Erythroblast (primary cell): Measurements from ENCODE around the gene DSCAML1.

Experiments used
- GATA1 ChIP-seq: IDR thresholded peaks from 2 replicates; pipeline ENCODE4 v1.6.1; 2011; ENCODE audit warnings: low read depth, mild to moderate bottlenecking, control low read depth, low read length, moderate library complexity
- POLR2A ChIP-seq: IDR thresholded peaks from 2 replicates; pipeline ENCODE4 v1.6.1; 2011; ENCODE audit warnings: mild to moderate bottlenecking, low read length

DNA sequence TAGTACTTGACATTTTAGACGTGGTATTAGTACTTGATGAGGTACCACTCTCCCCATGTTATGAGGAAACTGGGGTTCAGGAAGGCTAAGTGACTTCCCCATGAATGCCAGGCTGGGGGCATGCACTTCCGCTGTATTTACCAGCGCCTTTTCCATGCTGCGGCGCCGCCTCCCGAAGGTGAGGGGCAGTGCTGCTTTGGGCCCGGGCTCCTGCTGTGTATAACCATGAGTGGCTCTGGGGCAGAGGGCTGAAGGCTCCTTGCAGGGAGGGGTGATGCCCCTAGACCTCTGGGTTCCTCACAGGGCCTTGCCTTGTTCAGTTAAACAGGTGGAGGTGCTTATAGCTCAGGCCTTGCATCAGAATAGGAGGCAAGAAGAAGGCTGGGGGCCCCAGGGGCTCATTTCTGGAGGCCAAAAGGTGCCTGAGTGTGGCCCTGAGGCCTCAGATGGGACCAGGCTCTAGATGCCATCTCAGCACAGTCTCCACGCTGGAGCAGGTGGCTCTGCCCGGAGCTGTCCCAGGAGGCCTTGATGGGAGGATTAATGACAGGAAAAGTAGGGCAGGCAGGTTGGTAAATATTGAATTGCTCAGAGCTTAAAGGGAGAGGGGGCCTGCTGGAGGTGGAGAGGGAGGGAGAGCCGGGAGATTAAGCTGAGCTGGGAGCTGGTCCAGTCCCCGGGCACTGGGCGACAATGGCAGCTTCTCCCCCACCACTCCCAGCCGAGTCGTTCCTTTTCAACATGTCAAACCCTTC lies 339.8 kb downstream of the DSCAML1 start:
- no peak for TF ChIP-seq POLR2A
- no peak for TF ChIP-seq GATA1
